ENCODE results near the gene PTPRK. TPM values are rescaled to one million over a fixed set of nuclear protein-coding genes. Genes with fewer than 3 reads are reported as not detected.

PTPRK gene
- polyA plus RNA-seq, 3 donors = 0.01 TPM; not detected in 2

DNA sequence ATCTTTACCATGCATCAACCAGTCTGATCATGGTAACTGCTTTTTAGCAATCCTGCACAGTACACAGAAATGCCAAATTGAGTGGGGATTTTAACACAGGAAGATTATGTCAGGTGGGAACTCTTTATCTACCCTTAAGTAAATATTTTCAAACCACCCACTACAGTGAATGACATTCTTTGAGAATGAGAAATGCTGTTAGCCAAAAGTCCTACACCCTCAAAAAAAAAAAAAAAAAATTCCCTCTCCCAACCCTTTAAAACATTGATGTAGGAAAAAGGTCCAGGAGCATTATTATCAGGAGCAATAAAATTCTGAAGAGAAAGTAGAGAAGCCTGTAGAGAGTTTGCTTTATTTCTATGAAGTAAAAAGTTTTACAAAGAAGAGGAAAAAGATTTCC, 312.3 kb downstream of the PTPRK start:
- intact Hi-C loops (cut with micrococcal nuclease) = no loop called here
- H3K4me1 Mint-ChIP-seq = no peaks in the 10 kb centered on the region
- H3K27ac ChIP-seq (ENCODE audit: low read depth in 1 of 2, low read length in 2 of 2) = no peak overlapping the region
- H3K27me3 Mint-ChIP-seq (ENCODE audit: low read depth in 3 of 3) = peaks cover 0 to 2% (median 0%) of the 10 kb centered on the region in 3 donors
- TF ChIP-seq, protein P1, sequence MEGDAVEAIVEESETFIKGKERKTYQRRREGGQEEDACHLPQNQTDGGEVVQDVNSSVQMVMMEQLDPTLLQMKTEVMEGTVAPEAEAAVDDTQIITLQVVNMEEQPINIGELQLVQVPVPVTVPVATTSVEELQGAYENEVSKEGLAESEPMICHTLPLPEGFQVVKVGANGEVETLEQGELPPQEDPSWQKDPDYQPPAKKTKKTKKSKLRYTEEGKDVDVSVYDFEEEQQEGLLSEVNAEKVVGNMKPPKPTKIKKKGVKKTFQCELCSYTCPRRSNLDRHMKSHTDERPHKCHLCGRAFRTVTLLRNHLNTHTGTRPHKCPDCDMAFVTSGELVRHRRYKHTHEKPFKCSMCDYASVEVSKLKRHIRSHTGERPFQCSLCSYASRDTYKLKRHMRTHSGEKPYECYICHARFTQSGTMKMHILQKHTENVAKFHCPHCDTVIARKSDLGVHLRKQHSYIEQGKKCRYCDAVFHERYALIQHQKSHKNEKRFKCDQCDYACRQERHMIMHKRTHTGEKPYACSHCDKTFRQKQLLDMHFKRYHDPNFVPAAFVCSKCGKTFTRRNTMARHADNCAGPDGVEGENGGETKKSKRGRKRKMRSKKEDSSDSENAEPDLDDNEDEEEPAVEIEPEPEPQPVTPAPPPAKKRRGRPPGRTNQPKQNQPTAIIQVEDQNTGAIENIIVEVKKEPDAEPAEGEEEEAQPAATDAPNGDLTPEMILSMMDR (IDR thresholded peaks at IDR 0.05) = no peak
- no peaks in the 10 kb centered on the region for H3K27me3 ChIP-seq (ENCODE audit: control insufficient read depth in 2 of 2, insufficient read depth in 2 of 2, low read length in 2 of 2)
- no peaks in the 10 kb centered on the region for H3K79me2 ChIP-seq (ENCODE audit: insufficient read depth, low read length)
- no peak overlapping the region for H3K4me2 ChIP-seq (replicated peaks; ENCODE audit: extremely low read depth, low read length, poor library complexity, severe bottlenecking)
- no peak overlapping the region for H3K9ac ChIP-seq (ENCODE audit: insufficient read depth, low read length, poor library complexity, severe bottlenecking)
- H3K4me3 ChIP-seq (replicated peaks in 1 of 3; ENCODE audit: low read depth in 2 of 3, low read length in 3 of 3) = no peak overlapping the region
- no peak for DNase-seq
- H3K36me3 ChIP-seq (replicated peaks in 1 of 2; ENCODE audit: control insufficient read depth in 1 of 2, insufficient read depth in 2 of 2, low read length in 2 of 2) = no peaks in the 10 kb centered on the region
- no peaks in the 10 kb centered on the region for H3K9me3 ChIP-seq (replicated peaks in 1 of 2; ENCODE audit: control insufficient read depth in 1 of 2, insufficient read depth in 1 of 2, low read length in 2 of 2)
- H3K4me1 ChIP-seq (ENCODE audit: control insufficient read depth in 1 of 2, insufficient read depth in 2 of 2, low read length in 2 of 2) = no peaks in the 10 kb centered on the region
- no peaks in the 10 kb centered on the region for H4K20me1 ChIP-seq (ENCODE audit: insufficient read depth, low read length)
- no peak overlapping the region for H3K27ac Mint-ChIP-seq
- H3K9me3 Mint-ChIP-seq = peaks cover 0 to 8% (median under 1%) of the 10 kb centered on the region in 7 donors
- no peak overlapping the region for H3K4me3 Mint-ChIP-seq
- no peaks in the 10 kb centered on the region for H3K36me3 Mint-ChIP-seq
- H2AFZ ChIP-seq (ENCODE audit: insufficient read depth, low read depth, low read length, poor library complexity, severe bottlenecking) = no peak overlapping the region

DNA sequence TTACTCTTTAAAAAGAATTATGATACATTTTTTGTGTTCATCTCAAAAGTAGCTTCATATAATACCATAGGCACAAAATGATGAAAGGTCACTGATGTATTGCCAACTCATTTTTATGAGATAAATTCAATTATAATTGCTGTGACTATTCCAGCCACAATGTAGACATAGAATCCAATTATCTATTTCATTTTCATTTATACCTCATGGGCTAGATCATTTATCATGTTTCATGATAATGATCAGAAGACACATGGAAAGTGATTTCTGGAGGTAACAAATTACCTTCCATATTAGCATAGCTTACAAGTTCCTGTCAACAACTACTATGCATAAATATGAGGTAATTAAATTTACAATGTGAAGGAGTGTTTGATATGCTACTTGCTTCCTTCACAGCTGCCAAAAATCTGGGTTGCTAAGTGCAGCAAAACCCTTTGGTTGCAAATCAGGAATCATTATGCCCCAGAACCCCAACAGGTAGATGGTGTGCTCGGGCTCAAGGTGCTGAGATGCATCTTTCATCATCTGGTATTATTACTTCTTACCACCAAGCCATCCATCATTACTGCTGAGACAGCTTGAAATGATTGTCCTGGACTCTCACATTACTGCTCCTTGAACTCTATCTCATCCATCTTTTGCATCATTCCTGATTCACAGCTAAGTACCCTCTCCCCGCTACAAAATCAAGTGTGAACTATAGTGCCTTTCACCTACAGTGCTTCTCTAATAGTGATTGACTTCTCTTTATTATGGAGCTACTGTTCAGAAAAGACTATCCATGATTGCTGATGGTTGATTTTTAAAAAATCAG, 313.6 kb downstream of the PTPRK start:
- Mint-ChIP-seq H3K4me3 (no peak overlapping the region), H3K27me3 (ENCODE audit: low read depth in 3 of 3) (peaks cover 0 to 2% (median 0%) of the 10 kb centered on the region in 3 donors), H3K9me3 (peaks cover 0 to 18% (median 3%) of the 10 kb centered on the region in 7 donors), H3K27ac (no peak overlapping the region), H3K4me1 (no peaks in the 10 kb centered on the region), H3K36me3 (no peaks in the 10 kb centered on the region)
- H3K4me1 ChIP-seq (ENCODE audit: control insufficient read depth in 1 of 2, insufficient read depth in 2 of 2, low read length in 2 of 2) = no peaks in the 10 kb centered on the region
- WGBS (ENCODE audit: insufficient coverage) = no CpG with 5 or more reads among the region's 2 CpGs
- no peak overlapping the region for H3K4me2 ChIP-seq (replicated peaks; ENCODE audit: extremely low read depth, low read length, poor library complexity, severe bottlenecking)
- H3K9me3 ChIP-seq (replicated peaks in 1 of 2; ENCODE audit: control insufficient read depth in 1 of 2, insufficient read depth in 1 of 2, low read length in 2 of 2) = peaks cover 0 to 6% of the 10 kb centered on the region in 2 donors
- no peak for DNase-seq
- no peak overlapping the region for H3K27ac ChIP-seq (ENCODE audit: low read depth in 1 of 2, low read length in 2 of 2)
- H3K79me2 ChIP-seq (ENCODE audit: insufficient read depth, low read length) = no peaks in the 10 kb centered on the region
- intact Hi-C loops (cut with micrococcal nuclease) = no loop called here
- no peak overlapping the region for H2AFZ ChIP-seq (ENCODE audit: insufficient read depth, low read depth, low read length, poor library complexity, severe bottlenecking)
- H3K4me3 ChIP-seq (replicated peaks in 1 of 3; ENCODE audit: low read depth in 2 of 3, low read length in 3 of 3) = no peak overlapping the region
- no peaks in the 10 kb centered on the region for H3K36me3 ChIP-seq (replicated peaks in 1 of 2; ENCODE audit: control insufficient read depth in 1 of 2, insufficient read depth in 2 of 2, low read length in 2 of 2)
- TF ChIP-seq, protein P1 (IDR thresholded peaks at IDR 0.05) = no peak
- no peaks in the 10 kb centered on the region for H4K20me1 ChIP-seq (ENCODE audit: insufficient read depth, low read length)
- no peaks in the 10 kb centered on the region for H3K27me3 ChIP-seq (ENCODE audit: control insufficient read depth in 2 of 2, insufficient read depth in 2 of 2, low read length in 2 of 2)
- no peak overlapping the region for H3K9ac ChIP-seq (ENCODE audit: insufficient read depth, low read length, poor library complexity, severe bottlenecking)

Data from CD14-positive monocyte (primary cell).